GM21723 (cell line): ENCODE measurements around the gene NARS2.
A peak's percentile ranks its signal among the peaks of the same experiment; 100 is the strongest.

Experiments
- ATAC-seq: cut with Tn5 transposase; IDR thresholded peaks from one replicate; pipeline ENCODE4 v1.9.1; 2021; ENCODE audit warnings: mild to moderate bottlenecking, moderate library complexity; ENCODE audit not compliant: unreplicated experiment

The NARS2 gene

DNA sequence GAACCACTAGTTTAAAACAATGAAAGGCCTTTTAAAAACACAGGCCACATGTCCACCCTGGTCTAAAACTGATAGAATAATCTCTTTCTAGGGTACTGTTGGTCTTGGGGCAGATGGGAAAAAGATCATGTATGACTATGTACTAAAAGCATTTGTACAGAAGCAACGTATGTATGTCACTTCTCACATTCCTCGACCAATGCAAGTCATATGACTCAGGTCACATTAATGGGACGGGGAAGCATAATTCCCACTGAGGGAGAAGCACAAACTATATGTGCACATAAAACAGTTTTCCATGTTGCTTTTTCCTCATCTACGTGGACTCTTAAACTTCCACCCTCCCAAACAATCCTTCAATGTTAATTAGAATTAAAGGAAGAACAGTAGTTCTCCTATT, 124.8 kb downstream of the NARS2 start:
- ATAC-seq, result no peak

DNA sequence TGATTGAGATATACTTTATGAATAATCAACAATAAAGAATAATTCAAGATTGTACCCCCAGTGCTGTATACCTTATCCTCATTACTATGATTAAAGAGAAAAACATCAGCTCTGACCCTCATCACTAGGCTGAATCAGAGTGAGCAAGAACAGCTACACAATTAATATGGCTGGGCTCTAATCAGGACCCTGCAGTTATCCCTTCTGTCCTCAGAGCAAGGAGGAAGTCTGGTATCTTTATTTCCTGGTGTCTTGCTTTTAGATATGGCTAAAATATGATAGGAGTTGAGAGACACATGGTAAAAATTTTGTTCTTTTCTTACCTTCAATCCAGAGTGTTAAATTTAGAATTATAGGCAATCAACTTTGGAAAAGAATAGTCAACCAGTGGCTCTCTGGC, 128.5 kb downstream of the NARS2 start:
- no peak for ATAC-seq

DNA sequence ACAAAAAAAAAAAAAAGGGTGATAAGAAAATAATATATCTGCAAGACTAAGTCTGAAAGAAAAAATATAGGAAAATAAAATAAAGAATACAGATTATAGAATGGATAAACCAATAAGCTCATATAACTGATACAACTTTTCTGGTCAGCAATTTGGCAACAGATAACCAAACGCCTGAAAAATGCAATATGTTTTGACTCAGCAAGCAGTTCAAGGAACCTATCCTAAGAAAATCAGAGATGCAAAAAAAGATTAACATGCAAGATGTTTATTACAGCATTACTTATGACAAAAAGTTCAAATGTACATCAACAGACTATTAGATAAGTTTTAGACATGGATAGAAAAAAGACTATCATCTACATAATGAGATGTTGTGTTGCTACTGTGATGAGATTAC, 129.9 kb downstream of the NARS2 start:
- no peak for ATAC-seq

DNA sequence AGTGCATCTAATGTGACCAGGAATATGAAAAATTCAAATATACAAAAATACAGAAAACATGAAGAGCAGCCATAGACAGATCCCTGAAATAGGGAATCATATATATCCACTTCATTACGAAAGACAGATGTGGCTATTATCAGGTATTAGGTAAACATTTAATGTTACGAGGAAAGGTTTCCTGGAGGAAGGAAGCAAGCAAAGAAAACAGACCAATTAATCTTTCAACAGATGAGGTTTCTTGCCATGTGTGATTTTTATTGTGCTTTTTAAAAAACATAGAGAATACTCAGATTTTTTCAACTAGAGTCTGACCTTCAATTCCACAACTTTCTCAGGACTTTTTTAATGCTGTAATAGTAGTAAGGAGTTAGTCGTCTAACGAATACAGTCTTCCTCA, 132.7 kb downstream of the NARS2 start:
- ATAC-seq, result no peak

DNA sequence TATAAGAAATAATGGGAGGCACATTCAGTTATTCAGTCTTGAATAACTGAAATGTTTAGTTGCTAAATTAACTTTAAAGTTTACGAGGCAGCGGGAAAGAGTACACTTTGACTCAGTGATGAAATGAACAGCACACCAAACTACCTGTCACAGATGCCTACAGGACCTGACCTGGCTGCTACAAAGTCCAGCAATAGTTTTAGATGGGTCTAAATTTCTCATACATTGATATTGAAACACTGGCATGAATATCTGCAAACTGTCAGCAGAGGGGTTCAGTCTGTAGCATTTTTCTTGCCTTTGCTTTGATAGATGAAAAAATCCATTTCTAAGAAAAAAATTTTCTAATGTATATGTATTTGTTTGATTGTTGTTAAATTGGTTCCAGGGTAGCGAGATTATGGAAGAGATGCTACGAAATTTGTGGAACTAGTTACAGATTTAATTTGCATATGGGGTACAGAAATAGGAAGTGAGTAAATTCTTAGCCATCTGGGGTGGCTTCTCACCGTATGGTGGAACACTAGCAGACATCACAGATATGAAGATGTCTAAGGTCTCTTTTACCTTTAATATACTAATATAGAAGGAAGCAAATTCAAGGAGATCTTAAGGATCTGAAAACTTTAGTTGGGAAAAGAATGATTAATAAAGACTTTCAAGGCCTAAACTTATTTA, 136.2 kb downstream of the NARS2 start:
- ATAC-seq, result peak; percentile 85

DNA sequence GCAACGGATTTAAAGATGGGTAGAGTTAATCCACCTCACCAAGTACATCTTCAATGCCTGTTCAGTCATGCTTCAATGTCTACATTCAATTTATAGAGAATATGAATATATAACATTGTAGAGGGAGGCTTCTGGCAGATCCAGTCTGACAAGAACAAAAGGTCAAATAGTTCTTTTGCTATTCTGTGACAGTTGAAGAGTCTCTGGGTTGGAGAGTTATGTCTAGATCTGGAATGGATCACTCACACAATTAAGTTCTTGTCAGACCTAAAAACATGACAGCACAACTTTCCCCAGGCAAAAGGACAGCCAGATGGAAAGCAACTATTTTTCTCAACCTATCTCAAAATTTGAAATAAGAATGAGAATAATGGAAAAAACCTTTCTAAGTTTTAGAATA, 141.7 kb downstream of the NARS2 start:
- no peak for ATAC-seq

DNA sequence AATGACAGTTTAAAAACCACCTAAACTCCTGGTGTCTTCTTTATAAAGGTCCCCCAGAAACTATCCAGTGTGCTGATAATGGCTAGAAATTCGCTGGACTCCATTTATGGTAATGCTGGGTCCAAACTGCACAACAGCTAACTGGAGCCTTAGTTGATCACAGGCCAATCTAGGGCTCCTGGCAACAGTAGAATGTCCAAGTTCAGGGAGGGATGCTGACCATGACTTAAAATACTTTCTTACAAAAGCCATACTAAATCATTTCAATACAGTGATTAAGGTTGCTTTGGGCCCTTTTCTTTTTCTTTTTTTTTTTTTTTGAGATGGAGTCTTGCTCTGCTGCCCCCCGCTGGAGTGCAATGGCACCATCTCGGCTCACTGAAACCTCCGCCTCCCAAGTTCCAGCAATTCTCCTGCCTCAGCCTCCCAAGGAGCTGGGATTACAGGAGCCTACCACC, 142.6 kb downstream of the NARS2 start:
- ATAC-seq, result no peak

DNA sequence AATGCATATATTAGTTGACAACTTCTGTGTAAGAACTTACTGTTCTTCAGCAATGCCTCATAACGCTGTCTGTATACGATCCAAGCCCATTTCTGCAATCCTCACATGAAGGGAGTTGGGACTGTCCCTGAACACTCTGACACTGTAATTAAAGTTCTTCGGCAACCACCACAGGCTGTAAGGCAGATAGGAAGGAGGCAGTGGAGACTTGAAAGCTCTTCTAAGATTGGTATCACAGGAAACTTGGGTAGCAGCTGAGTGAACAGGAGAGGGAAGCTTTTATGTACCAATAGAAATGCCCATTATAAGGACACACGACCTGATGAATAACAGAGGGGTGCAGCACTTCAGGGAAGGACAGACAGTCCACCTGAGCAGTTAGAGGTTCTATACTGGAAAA, 145.0 kb downstream of the NARS2 start:
- ATAC-seq, result no peak

DNA sequence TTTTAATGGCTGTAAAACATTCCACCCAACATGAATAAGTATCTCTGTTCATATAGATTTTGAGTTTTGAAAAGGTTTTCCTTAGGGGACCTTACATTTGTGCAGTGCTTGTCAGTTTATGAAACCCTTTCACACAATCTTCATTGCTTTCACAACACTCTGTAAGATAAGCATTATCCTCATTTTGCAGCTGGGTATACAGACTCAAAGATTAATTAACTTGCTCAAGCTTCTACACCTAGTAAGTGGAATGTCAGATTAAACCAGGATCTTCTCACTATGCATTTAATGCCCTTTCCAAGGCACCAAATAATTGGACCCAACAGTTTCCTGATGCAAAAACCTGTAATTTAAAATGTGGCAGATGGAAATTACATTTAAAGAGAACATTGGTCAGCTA, 145.5 kb downstream of the NARS2 start:
- no peak for ATAC-seq

DNA sequence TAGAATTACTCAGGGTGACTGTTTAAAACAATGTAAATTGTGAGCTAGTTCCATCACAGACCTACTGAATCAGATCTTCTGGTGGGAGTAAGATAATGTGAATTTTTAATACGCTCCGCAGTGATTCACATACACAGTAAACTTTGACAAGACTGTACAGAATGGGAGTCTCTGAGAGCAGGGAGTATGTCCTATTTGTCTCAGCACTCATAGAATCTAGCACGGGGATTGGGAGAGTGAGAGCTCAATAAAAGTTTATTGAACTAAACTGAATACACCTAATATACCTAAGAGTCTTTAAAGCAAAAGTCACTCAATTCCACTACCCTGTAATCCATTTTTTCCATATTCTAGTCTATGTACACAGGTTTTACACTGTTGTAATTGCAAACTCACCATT, 145.9 kb downstream of the NARS2 start:
- no peak for ATAC-seq

DNA sequence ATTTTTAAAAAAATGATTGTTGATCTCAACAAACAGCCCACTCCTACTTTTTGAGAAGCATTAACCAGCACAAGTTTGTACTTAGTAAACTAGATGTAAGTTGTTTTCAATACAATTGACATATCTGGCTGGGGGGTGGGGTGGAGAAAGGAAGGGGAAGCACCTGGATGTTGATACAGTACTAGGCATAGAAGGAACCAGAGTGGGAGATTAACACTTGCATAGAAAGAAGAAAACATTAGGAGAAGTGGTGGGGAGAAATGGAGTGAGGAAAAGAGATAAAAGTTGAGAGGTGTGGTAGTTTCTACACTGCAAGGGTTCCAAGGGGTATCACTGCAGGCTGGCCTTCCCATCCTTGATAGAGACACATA, 146.4 kb downstream of the NARS2 start:
- peak; percentile 2 for ATAC-seq

DNA sequence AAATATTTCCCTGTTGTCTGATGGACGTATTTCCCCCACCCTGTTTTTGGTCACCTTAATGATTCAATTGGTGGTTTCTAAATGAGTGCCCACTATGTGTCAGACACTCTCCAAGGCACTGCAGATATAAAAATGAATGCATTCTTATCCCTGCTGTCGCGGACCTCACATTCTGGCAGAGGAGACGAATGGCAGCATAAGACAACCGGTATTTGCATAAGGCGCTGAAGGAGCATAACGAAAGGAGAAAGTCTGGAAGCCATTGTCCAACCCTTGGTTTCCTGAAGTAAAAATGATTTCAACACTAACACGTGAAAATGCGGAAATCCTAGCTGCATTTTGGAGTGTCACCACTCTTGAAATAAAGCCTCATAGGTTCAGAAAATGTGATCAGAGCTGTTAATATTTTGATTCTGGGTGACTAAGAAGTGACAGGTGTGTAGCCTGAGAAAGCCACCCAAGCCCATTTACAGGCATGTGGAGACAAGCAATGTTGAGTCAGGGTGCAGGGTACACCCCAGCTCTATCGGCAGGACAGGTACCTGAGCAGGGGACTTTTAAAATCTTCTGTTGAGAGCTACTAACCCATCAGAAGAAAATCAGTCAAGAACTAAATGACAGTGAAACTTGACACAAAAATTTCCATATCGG, 146.9 kb downstream of the NARS2 start:
- peak; percentile 33 for ATAC-seq

DNA sequence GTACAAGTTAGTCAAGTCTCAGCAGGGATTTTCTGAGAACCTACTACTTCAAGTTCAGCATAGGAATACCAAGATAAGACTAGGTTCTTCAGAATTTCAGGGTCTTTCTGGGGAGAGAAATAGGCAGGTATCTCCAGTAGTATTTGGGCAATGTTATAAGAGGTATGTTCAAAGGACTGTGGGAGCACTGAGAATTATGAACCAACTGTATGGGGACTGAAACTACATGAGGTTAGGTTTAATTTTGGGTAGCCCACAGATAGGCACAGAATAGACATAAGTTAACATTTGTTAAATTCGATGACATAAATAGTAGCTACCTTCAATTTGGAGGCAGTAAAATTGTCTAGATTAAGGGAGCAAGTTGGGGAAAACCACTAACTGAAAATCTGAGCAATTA, 147.8 kb downstream of the NARS2 start:
- peak; percentile 24 for ATAC-seq

DNA sequence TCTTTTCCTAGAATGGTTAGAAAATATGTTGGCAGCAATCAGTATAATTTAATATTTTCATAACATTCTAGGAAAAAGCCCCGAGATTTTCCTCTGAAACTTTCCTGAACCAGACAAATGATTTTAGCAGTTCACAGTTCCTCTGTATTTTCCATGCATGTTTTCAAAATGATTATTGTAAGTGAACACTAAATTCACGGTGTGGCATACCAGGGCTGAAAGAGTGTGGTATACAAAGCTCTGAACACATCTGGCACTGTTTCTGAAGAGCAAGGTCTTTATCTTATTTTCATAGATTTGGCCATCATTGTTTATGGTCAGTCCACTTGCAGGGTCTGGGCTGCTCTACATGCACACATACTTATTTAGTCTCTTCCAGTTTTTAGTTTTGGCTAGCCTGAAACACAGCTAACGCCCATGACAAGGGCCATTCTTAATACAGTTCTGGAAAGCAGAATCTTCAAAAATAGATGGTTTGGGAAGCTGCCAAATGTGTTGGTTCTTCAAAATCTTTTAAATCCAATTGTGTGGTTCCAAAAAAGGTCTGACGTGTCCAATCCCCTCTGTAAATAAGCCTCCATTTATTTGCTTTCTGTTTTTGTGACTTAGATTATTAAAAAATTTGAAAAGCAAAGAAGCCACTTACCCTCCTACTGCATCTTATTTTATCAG, 149.1 kb downstream of the NARS2 start:
- ATAC-seq, result no peak

DNA sequence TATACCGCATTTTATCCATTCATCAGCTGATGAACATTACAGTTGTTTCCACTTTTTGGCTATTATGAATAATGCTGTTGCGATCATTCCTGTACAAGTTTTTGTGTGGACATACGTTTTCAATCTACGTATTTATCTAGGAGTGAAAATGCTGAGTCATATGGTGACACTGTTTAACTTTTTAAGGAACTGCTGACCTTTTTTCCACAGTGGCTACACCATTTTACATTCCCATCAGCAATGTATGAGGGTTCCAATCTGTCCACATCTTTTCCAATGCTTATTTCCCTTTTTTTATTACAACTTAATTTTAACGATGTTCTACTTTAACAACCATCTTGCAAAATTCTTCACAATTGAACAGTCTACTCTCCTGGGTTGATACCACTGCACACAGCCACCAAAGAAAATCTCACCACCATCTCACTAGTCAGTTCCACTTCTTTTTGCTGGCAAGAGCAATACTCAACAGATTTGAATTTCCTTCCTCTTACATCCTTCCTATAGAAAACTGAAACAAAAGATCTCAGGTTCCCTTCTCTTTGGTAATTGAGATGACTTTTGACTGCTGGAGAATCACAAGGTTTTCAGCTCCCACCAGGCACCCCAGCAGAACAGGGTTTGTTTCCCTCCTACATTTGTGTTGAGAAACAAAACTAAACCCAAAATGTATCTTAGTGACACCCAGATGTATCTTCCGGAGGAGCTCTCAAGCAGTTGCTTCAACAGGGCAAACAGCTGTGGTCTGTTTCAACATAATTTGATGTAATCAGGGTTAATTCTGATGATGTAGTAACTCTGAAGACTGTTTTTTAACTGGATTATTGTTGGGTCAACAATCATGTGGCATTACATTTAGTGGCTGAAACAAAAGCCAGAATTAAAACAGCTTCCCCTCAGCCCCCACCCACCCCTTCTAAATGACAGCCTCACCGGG, 150.1 kb downstream of the NARS2 start:
- ATAC-seq, result peak; percentile 35

DNA sequence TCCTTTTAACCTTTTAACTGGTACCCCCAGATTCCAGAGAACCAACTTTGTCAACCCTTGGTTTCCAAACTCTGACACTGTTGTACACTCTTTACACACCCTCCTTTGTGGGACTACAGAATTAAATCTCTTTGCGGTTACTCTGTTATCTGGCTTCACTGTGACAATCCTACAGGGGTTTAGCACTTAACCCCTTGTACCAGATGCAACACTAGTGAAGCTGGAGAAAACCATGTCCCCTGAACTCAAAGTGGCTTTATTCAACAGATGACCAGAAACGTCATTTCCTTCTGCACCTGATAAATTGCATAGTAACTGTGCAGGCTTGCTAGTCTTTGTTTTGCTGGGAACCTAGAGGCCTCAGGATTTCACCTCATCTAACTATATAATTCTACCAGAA, 151.4 kb downstream of the NARS2 start:
- ATAC-seq, result no peak

DNA sequence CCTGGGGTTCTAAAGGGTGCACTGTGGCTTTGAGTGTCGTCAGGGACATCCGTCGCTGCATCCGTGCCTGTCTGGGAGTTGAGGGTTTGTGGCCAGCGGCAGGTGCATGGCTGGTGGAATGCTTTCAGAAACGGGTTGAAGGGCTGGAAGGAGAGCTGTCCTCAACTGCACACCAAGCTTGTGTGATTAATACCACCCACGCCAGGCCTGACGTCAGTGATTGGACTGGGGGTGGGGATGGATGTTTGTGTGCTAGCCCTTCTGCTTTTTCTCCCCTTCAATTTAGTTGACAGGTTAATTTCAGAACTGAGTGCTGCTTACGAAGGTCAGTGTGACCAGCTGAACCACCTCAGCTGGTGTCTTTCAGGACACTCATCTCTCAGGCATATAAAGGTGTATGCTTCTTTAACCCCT, 153.9 kb downstream of the NARS2 start:
- ATAC-seq, result peak; percentile 18

DNA sequence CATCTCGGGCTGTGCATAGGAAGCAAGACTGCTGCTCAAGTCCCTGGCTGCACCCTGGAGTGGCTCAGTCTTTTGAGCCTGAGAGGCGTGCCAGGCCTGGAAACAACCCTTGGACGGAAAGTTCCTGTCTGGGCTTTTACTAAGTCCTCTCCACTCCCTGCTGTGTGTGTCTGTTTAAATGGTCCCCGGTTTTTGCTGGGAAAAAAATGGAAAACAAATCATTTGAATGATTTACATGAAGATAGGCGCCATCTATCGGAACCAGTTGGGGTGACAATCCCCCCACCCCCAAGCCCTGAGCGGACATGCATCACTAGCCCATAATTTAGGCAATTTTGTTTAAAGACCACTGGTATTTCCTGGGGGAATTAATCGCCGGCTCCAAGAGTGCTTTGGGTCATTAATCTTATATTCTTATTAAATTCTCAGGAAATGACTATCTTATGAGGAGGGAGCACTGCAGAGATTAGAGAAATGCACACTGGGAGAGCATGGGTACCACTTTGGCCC, 154.4 kb downstream of the NARS2 start:
- ATAC-seq, result no peak

DNA sequence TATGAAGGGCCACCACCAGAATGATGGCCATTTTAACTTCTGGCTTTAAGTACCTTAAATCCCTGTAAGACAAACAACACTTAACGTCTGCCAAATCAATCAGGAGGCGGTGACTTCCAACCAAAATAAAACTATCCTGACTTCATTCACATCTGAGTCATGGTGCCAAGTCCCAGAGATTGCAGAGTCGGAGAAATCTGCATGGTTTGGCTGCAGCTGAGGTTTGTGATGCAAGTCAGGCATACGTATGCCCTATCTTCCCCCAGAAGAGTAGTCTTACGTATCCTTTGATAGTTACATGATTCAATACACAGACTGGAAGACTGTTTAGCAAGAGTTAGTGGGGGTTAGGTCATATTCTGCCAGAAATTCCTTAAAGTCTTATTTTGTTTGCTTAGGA, 155.3 kb downstream of the NARS2 start:
- ATAC-seq, result no peak

DNA sequence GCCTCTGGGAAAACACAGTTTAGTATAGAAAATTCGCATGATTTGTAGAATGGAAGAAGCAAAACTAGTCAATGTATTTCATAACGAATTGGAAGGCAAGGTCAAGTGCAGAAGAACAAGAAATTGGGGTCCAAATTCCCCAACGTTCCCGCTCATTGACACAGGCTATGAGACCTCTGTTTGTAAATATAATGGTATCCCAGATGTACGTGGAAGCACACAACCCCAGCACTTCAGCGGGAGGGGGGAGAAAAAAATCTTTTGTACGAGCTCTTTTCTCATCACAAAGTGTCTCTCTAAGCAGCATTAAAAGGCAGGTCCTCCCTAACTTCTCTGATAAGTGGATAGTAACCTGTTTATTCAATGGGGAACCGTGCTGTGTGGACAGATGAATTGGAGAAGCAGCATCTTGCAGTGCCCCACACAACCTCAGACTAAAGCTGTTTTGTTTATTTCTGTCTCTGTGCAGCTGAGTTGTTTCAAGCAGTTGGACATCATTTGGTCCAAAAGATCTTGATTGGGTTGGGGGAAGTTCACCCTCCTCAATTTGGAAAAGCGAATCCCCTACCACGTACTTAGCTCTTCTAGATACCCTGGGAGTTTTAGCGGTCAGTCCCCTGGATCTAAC, 156.0 kb downstream of the NARS2 start:
- ATAC-seq, result no peak
